Tongue (tissue), 2 donors: ENCODE results near the gene EDIL3. TPM values are rescaled to one million over a fixed set of nuclear protein-coding genes. Genes with fewer than 3 reads are reported as not detected.
A peak's percentile ranks its signal among the peaks of the same experiment; 100 is the strongest.

Experiments
- DNase-seq: peaks from one replicate; pipeline ENCODE4 v3.0.0-alpha.2; 2015
- total RNA-seq: library from RNA; depleted of rRNA; stranded (reverse); fragments of >200 nt; gene quantifications from one replicate; pipeline ENCODE4 v1.2.3, GENCODE V29; 2014

EDIL3 gene, protein sequence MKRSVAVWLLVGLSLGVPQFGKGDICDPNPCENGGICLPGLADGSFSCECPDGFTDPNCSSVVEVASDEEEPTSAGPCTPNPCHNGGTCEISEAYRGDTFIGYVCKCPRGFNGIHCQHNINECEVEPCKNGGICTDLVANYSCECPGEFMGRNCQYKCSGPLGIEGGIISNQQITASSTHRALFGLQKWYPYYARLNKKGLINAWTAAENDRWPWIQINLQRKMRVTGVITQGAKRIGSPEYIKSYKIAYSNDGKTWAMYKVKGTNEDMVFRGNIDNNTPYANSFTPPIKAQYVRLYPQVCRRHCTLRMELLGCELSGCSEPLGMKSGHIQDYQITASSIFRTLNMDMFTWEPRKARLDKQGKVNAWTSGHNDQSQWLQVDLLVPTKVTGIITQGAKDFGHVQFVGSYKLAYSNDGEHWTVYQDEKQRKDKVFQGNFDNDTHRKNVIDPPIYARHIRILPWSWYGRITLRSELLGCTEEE
- total RNA-seq: 11.3 TPM

DNA sequence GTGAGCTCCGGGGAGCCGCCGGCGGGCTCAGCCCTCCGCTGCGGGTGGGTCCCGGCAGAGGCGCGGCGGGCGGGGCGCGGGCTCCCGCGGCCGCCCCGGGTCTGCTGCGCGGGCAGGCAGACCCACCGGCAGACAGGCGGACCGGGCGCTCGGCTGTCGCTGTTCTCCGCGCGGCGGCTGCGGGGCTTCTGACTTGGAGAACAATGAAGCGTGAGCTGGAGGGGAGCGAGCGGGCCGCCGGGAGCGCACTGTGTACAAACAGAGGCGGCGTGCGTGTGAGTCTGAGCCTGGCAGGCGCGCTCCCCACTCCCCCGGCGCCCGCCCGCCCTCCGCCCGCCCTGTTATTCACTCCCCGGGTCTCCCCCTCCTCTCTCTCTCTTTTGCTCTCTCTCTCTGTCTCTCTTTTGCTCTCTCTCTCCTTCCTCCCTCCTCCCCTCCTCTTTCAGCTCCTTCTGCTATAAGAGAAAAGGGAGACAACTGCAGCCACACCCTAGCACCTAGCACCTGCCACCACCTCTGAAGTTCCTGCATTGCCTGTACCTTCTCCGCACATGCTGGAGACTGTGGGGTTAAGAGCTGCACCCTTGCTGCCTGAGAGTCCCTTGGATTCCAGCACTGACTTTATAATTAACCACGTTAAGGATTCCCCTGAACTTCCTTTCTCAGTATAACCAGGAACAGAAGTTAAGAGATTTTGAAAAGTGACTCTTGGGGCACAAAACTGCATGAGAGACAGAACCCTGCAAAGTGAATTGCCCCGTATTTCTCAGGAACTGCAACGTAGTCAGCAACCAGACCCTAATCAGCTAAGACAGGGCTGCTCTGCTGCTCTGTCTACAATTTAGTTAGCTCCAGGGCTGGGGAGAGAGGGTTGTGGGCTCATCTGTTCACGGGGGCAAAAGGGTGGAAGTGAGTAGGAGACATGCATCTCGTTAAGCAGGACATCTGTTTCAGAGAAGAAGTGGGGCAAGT lies at the start of gene EDIL3:
EDIL3 (minus strand) TSS at position 277 of the 972 bp plus-strand sequence. CDS start 506 bp downstream, outside the sequence.
- DNase-seq: peak; percentile 52

DNA sequence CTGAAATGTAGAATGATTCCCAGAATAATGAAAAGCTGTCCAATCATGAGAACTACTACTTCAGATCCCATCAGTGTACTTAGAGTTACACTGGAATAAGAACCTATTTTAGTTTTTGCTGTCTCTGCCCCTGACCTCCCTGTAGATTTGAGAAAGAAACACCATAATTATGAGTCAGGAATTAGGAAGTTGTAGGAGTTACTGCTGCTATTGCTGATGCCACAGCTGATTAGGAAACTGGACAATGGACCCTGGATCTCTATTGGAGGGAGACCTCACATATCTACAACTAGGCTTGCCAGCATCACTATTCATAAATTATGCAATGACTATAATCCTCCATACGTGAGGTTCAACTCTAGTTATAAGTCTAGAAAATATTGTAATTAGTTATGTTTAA lies 48.8 kb upstream of the EDIL3 start:
- no peak for DNase-seq

DNA sequence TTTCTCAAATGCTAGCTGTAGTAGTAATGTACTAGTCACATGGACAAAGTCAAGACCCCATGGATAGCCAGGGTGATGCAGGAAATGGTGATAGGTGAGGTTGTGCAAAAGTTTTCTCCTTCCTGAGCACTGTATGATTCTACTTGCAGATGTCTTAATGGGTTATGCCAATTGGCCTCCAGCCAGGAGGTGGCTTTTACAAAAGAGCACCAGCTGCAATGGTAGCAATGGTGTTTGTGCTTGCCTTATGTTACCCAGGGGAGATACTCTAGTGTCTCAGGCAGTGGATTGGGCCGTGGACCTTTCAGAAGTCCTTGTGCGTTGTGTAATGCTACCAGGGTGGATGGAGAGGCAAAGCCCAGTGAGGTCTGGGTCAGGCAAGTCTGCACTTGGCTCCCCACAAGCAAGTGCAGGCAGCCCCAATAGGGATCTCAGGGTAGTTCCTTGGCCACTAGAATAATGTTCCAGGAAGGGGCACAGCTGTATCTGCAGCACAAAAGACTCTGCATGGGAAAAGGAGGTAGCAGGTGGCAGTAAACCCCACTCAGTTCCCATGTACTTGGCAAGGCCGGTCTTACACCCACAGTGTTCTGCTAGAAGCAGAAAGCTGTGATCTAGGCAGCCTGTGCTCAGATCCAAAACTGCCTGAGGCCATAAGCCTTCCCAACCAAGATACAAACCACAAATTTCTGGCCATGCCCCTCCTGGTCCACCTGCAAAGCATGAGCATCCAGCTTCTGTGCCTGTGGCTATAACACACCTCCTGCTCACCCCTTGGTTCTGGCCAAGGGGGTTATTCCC lies 46.4 kb upstream of the EDIL3 start:
- peak; percentile 18 for DNase-seq

DNA sequence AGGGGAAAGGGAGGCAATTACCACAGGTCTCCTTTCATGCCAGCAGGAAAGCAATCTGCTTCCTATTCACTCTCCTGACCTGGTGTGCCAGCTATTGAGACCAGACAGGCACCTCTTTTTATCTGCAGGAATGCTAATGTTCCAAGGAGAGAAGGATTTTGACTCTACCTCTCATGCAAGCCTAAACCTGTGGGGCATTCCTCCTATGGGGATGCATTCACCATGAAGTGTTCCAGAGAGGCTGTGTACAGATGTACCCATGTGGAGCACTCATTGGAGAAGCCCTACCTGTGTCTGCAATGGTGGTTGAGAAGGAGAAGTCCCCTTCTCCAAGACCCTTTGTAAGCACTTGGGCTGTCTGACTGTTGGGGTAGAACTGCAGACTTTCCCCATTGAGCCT lies 45.4 kb upstream of the EDIL3 start:
- no peak for DNase-seq

DNA sequence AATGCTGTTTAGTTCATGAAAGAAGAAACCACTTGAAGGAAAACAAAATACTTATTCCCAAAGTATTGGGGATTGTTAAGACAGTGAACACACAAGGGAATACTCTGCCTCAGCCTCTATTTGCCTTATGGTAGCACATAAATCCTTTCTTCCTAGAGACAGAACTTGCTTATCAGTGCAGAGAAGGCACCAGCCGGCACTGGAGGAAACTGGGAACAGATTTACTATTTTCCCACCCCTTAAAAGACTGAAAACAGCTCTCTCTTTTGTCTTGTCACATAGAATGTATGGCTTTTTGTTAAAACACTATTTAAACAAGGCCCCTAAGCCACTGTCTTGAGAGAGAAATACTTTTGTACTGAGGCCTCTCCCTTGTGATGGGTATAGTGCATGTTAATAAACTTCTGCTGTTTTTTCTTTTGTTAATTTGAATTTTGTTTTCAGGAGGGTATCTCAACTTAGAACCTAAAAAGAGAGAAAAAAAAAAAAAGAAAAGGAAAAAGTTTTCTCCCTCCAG lies 40.7 kb upstream of the EDIL3 start:
- no peak for DNase-seq

DNA sequence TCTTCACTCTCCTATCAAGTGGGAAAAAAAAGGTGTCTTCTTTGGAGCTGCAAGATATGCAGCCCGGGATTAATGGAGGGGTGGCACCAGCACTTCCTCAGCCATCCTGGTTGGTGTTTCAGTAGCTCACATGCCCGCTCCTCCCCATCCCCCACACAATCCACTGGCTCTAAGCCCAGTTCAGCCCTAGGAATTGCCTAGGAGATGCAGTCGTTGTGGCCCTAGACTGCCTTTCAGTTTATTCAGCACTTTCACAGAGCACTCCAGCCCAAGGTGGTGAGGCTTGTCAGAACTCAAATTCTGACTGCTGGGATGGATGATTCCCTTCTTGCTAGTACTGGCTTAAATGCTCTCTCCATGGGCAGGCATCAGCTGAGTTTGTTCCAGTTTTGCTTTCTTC lies 35.1 kb upstream of the EDIL3 start:
- DNase-seq: no peak

DNA sequence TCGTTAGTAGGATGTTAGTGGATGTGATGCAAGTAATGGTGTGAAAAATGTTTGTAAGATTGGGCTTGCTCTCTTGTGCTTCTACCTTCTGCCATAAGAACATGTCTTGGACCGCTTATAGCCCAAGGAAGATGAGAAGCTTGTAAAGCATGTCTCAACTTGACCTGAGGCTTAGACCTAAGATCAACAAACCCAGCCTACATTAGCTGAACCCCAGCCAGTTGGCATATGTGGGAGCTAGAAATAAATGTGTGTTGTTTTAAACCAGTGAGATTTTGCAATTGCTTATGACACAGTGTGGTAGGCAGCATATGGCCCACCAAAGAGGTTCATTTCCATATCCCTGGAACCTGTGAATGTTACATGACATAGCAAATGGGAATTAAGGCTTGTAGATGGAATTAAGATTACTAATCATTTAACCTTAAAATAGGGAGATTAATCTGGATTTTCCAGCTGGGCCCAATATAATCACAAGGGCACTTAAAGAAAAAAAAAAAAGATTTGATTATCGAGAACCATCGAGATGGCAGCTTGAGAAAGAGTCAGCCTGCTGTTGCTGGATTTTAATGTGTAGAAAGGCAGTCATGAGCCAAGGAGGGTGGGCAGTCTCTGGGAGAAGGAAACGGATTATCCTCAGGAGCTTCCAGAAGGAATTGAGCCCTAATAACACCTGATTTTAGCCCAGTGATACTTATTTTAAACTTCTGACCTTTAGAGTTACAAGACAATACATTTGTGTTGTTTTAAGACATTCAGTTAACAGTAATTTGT lies 27.3 kb upstream of the EDIL3 start:
- DNase-seq: no peak

DNA sequence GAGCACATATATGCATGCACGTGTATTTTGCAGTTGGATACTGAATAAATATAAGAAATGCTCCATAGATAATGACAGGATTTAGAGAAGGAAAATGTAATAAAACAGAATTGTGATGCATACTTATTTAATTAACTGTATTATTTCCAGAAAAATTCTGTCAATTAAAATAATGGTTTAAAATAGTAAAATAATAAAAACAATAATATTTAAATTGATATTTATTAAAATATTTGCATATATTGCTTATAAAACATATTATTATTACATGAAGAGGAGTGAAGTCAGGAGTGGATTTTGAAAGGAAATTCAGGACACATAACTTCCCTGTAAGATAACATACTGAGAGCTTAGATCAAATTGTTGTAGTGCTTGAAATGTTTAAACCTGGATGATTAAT lies 21.4 kb upstream of the EDIL3 start:
- no peak for DNase-seq

DNA sequence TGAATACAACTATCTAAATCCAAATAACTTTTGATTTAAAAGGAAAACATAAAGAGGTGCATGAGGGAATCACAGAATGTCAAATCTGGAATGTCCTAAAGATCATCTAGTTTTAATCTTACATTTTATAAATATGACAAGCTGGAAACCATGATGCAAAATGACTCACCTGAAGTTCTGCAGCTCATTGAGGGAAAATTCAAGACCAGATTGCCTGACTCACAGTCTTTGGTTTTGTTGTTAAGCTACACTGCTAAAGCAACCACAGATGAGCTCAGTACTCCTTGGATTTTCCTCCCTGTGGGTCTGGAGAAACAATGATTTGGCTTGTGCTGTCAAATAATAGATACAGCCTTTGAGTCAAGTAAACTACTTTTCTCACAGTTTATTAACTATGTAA lies 19.1 kb upstream of the EDIL3 start:
- DNase-seq: no peak

DNA sequence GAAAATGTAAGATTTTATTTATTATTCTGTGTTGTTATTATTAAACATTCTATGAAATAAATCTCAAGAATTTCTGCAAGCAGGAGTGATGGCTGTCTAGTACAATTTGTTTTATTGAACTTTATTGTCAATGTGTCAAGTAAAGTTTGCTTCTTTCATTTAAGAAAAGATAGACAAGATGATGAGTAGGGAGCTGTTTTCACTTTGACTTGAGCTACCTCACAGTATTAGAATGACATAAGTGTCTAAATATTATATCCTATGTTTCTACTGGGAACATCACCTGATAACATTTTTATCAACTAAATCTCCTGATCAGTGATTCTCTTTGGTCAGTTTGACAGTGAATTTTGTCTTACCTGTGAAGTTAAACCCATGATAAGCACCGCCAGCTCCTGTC lies 12.7 kb upstream of the EDIL3 start:
- no peak for DNase-seq

DNA sequence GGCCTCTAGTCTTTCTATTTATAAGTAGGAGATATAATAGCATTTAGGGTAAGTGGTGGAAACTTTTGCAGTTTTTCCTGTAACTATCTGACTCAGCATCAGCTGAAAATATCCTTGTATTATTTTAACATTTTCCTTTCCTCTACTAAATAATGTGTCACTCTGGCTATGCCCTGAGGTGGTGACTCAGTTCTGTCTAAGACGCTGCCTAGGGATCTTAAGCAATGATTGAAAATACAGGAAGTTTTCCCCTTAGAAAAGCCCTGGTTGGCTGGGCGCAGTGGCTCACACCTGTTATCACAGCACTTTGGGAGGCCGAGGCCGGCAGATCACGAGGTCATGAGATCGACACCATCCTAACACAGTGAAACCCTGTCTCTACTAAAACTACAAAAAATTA lies 9.3 kb upstream of the EDIL3 start:
- no peak for DNase-seq

DNA sequence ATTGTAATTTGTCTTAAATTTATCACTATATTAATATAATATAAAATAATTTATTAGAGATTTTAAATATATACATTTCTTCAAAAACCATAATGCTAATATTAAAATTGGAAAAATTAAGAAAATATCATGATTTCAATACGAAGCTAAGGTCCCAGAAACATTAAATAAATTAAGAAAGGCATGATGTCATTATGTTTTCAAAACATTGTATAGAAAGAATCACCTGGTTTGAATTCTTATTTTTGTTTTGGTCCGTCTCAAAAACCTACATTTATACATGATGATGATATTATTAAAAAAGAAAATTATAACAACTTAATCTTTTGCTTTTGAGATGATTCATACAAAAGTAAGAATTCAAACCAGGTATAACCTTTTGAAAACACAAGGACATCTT lies 8.2 kb upstream of the EDIL3 start:
- DNase-seq: no peak

DNA sequence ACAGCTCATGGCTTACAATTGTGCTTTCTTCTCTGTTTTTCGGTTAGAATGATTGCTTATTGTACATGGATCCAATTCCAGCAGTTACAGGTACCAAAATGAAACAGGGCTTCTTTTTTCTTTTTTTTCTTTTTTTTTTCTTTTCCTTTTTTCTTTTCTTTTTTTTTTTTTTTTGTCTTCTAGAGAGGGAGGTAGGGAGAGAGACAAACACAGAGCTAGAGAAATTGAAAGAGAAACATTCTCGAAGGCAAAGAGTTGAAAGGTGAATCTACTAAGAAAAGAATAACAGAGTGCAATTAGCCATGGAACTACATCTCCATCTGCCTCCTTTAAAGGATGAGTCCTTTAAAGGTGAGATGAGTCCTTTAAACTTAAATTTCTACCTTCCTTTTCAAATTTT lies 1.0 kb upstream of the EDIL3 start:
- no peak for DNase-seq

DNA sequence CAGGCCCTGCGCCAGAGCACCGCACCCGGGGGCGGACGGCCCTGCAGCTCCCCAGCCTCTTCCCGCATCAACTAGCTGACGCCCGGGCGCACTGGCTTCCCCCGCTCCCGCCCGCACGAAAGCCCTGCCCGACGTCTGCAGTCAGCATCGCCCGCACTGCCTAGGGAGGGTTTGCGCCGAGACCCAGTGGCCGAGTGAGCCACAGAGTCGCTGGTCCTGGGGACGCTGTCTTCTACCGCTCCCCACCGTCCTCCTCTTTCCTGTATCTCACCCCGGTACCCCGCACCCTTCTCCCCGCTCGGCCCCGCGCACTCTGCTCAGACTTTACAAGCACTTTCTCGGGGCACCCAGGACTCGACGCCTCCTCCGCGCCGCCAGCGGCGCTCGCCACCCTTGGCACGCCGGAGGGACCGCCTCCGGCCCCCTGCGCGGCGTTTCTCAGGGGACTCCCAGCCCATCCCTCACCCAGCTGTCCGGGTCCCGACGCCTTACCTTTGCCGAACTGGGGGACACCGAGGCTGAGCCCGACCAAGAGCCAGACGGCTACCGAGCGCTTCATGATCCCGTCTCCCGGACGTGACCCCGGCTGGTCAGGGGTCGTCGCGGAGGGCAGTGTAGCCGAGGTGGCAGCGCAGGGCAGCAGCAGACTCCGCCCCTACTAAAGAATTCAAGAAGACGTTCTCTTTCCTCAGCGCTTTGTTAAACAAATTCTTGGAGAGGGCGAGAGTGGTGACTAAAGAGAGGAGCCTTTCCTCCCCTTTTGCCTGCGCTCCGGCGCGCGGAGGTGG lies 670 bp downstream of the EDIL3 start:
- DNase-seq: peak; percentile 28

DNA sequence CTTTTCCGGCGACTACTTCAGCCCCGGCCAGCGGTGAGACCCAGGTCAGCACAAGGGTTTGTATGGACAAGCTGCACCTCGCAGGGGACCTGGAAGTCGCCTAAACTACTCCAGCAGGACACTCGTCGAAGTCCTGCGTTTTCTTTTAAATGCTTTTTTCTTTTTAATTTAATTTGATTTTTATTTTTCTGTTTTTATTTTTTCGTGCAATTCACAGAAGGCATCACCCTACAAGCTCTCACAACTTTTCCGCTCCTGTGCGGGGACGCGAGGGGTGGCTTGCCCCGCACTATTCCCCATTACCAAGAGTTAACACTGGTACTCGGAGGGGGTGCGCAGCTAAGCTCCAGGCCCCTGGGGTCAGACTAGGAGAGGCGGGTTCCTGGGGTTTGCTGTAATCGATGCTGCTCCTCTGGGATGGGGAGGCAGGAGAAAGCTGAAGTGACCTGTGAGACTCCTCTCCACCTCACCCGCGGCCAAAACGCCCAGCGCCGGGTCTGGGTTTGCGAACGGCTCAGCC lies 1.3 kb downstream of the EDIL3 start:
- DNase-seq: no peak

DNA sequence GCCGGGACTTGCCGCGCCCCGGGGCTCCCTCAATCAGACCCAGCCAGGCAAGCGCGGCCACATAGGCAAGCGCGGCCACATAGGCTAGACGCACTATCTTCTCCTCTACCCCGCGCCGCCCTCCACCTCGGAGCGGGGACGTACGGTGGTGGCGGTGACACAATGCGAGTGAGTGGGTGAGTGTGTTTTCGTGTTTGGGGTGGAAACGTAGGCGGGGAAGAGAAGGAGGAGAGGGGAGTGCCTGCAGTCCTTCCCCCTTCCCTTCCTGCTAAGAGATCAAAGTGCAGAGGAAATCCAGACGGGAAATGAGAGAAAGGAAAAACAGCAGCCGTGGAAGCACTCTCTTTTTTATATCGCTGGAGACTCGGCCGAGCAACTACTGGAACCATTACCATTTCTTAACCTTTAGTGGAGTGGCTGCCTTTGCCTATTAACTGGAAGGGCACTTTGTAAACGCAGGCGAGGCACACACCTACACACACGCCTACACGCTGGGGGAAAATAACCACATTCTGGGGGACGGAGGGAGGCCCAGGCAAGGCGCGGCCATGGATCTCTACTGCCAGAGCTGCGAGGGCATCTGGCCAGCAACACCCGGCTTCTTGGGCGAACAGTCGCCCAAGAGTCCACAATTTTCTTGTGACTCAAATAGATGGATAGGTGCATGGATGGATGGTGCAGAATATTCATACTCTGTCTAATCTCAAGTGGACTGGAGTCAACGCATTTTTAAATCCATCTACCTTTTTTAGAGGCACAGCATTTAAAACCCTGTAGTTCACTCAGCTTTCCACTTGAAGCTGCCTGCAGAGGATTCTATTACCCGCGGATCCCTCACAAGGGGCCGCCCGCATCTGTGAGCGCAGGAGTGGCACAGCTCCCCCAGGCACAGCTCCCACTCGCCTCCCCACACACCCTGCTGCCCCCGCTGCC lies 2.1 kb downstream of the EDIL3 start:
- DNase-seq: peak; percentile 45

DNA sequence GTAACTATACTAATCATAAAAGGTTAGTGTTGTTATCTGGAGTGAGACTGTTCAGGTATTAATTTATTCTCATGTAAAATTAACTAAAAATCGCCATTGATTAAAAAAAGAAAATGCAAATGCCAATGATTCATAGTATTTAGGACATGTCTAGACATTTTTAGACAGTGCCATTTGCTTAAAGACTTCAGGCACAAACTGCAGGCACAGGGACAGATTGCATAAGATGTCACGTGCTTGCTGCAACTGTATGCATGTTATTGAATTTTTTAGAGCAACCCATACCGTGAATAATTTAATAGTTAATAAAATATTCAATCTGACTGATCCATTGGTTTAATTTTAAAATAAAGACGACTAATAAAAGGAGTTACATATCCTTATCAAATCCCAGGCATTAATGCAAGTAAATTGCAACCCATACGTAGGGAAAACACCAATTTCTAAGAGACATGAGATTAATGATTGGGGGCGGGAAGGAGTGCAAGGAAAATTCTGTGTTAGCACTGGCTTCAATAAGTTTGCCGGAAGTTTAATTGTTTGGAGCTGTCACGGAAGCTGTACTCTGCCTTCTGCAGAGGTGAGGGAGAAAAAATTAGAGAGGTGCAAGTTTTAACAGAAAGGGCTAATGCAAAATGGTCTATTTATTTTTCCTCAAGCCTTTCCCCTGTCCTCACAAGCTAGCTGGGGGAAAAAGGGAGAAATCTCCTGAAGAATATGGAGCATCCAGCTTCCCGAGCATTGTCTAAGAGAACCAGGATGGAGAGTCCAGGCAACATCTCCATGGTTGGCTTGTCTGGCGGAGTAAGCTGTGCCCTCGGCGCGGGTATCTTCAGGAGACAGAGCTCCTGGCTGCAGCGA lies 2.9 kb downstream of the EDIL3 start:
- peak; percentile 22 for DNase-seq

DNA sequence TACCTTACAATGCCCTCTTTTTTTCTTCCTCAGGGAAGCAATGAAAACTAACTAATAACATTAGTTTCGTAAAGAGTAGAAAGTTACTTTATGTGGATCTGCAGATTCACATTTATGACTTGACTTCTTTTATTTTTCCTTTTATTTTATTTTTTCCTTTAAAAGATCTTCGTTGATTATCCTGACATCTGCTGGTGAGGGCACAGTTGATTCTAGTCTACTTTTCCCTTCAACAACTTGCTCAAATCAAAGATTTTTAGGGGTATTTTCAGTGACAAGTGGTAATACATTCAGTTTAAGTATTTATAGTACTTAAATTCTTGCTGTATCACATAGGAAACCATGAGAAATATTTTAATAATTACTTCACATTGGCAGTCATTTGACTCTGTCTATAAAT lies 4.9 kb downstream of the EDIL3 start:
- no peak for DNase-seq
